Uterus (tissue), 4 donors: Measurements from ENCODE around the gene TMEM156. TPM values are rescaled to one million over a fixed set of nuclear protein-coding genes. Genes with fewer than 3 reads are reported as not detected.

Experiments used
- DNase-seq, 2 donors: peaks; one replicate each; pipeline ENCODE4 v3.0.0-alpha.2; 2019 to 2020
- H3K27ac ChIP-seq, 2 donors: fragments of 200-600 bp; sonication (generic); 1 replicate in 1 of 2; 2 replicates in 1 of 2; pipeline ENCODE4 v1.5.1; 2016 to 2018
- H3K27me3 ChIP-seq, 2 donors: fragments of 200-600 bp; sonication (generic); one replicate each; pipeline ENCODE4 v1.5.1; 2018 to 2019; ENCODE audit warnings: control low read depth in 1 of 2
- H3K36me3 ChIP-seq, 2 donors: fragments of 200-600 bp; sonication (generic); one replicate each; pipeline ENCODE4 v1.5.1; 2019; ENCODE audit warnings: control low read depth in 1 of 2
- H3K4me1 ChIP-seq, 2 donors: fragments of 200-600 bp; sonication (generic); one replicate each; pipeline ENCODE4 v1.5.1; 2018 to 2019; ENCODE audit warnings: control low read depth in 1 of 2
- H3K4me3 ChIP-seq, 2 donors: fragments of 200-600 bp; sonication (generic); 1 replicate in 1 of 2; 2 replicates in 1 of 2; pipeline ENCODE4 v1.5.1; 2018 to 2019; ENCODE audit warnings: mild to moderate bottlenecking in 1 of 2
- H3K9me3 ChIP-seq, 2 donors: fragments of 200-600 bp; sonication (generic); one replicate each; pipeline ENCODE4 v1.5.1; 2019; ENCODE audit warnings: control low read depth in 1 of 2
- POLR2A ChIP-seq, 2 donors: fragments of 450-650 bp; IDR thresholded peaks; one replicate each; pipeline ENCODE4 v1.6.1; 2016; ENCODE audit warnings: antibody characterized with exemption in 2 of 2, mild to moderate bottlenecking in 1 of 2, moderate library complexity in 1 of 2
- intact Hi-C: fragments of 100-400 bp; cut with DNase I; formaldehyde crosslinking; loops from one replicate; pipeline ENCODE4 v1.15.1; 2023; ENCODE audit warnings: low total_unique reads
- total RNA-seq, 4 donors: library from RNA; depleted of rRNA in 3 of 4; stranded (reverse); fragments of >200 nt in 3 of 4; gene quantifications; one replicate each; pipeline versions ENCODE4 v1.1.0 to v1.2.4, GENCODE V29; 2014 to 2023
- TF ChIP-seq, protein P1 (sequence below), 4 experiments: fragments of 200-600 bp in 2 of 4; fragments of 450-650 bp in 2 of 4; sonication (generic) in 2 of 4; IDR thresholded peaks; one replicate each; pipeline ENCODE4 v1.5.1; 2016 to 2019; ENCODE audit warnings: antibody characterized with exemption in 4 of 4, mild to moderate bottlenecking in 2 of 4, moderate library complexity in 1 of 4
- donor health status: DM: yes; HTN: yes; CAD: no.

TMEM156 gene
- total RNA-seq, 4 donors from 2014 or later: 0.37 to 0.41 TPM; not detected in 2

DNA sequence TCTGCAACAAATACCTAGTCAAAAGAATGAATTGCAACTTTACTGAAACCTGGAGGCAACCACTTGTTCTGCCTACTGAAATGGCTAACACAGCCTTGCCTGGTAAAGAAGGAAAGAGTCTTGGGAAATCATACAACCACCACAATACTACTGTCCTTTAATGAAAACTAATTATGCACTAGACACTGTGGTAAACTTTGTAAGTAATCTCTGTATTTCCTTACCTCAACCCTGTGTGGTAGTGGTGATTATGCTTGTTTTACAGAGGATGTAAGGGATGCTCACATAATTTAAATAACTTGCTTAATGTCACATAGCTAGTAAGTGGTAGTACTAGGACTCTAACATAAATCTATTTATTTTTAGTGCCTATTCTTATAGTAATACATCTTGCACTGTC is 44.7 kb downstream of the TMEM156 start:
- intact Hi-C loops: no loop called here

DNA sequence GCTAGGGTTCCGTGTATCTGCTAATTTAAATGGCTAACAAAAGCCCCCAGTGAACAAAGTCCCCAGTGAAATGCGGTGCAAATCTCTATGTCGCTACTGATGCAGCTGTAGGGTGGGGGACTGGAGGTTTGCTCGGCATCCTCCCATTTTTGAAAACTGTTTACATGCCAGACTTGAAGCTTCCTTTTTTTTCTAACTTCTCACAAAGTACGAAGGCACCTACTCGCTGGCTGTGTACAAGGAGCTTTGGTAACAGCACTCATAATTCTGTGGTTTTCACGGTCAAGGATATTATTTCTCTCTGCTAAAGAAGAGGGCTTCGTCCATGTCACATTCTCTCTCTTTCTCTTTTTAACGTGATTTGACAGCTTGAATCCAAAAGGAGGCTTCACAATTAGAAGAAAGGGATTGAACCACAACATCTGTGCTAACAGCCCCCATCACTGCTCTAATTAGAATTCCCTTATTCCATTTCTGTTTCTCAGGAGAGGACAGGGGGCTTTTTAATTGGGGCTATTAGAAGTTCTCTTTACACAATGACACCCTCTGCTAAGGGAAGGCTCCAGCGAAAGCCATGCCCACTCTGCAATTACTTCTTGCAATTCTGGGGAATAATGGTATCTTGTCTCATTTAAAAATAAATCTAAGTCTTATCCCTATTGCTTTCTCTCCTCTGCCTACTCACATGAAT is 46.7 kb downstream of the TMEM156 start:
- Histone ChIP-seq H3K36me3 (no peaks in the 10 kb centered on the region), H3K27me3 (no peaks in the 10 kb centered on the region), H3K4me1 (no peaks in the 10 kb centered on the region), H3K4me3 (no peak overlapping the region), H3K9me3 (no peaks in the 10 kb centered on the region), H3K27ac (no peak overlapping the region)
- TF ChIP-seq POLR2A (IDR thresholded peaks at IDR 0.05): no peak
- TF ChIP-seq, protein P1, sequence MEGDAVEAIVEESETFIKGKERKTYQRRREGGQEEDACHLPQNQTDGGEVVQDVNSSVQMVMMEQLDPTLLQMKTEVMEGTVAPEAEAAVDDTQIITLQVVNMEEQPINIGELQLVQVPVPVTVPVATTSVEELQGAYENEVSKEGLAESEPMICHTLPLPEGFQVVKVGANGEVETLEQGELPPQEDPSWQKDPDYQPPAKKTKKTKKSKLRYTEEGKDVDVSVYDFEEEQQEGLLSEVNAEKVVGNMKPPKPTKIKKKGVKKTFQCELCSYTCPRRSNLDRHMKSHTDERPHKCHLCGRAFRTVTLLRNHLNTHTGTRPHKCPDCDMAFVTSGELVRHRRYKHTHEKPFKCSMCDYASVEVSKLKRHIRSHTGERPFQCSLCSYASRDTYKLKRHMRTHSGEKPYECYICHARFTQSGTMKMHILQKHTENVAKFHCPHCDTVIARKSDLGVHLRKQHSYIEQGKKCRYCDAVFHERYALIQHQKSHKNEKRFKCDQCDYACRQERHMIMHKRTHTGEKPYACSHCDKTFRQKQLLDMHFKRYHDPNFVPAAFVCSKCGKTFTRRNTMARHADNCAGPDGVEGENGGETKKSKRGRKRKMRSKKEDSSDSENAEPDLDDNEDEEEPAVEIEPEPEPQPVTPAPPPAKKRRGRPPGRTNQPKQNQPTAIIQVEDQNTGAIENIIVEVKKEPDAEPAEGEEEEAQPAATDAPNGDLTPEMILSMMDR (IDR thresholded peaks at IDR 0.05): no peak
- intact Hi-C loops: no loop called here
- DNase-seq: no peak

More for the DNA sequence above, 44.7 kb downstream of the TMEM156 start:
- no peaks in the 10 kb centered on the region for H3K4me1 ChIP-seq
- no peak overlapping the region for H3K4me3 ChIP-seq
- no peak overlapping the region for H3K27ac ChIP-seq
- H3K27me3 ChIP-seq: no peaks in the 10 kb centered on the region
- H3K36me3 ChIP-seq: no peaks in the 10 kb centered on the region
- TF ChIP-seq, protein P1 (IDR thresholded peaks at IDR 0.05): no peak
- no peak for TF ChIP-seq POLR2A (IDR thresholded peaks at IDR 0.05)
- no peak for DNase-seq
- H3K9me3 ChIP-seq: no peaks in the 10 kb centered on the region

DNA sequence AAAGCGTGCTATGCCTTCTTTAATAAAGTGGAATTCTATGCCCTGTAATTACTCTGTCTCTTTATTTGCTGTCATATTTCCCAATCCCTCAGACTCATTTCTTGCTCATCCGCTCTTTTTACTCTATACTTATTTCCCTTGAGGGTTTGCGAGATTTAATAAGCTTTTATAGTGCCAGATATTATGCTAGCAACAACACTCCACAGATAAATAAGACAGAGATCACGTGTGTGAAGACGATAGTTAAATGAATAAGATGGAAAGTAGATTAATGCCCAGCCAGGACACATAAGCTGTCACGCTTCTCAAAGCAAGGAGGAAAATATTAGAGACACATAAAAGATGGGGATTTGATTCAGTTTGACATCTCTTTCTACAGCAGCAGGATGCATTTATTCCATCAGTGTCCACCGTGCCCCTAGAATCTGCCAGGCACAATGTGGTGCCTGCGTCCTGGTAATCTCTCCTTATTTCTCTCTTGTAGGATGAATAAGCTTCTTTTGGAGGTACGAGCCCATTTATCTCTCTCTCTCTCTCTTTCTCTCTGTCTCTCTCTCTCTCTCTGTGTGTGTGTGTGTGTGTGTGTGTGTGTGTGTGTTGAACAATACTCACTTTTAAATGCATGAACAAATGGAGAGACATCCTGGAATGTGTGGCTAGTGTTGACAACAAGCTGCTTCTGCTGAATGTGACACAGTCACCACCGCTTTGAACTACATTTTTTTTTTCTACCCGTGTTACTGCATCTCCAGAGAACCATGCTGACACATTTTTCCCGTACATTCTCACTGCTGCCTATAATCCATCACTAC is 48.2 kb downstream of the TMEM156 start:
- Histone ChIP-seq H3K36me3 (no peaks in the 10 kb centered on the region), H3K9me3 (no peaks in the 10 kb centered on the region), H3K27me3 (no peaks in the 10 kb centered on the region), H3K27ac (no peak overlapping the region), H3K4me1 (no peaks in the 10 kb centered on the region), H3K4me3 (no peak overlapping the region)
- no peak for DNase-seq
- TF ChIP-seq POLR2A (IDR thresholded peaks at IDR 0.05): no peak
- TF ChIP-seq, protein P1 (IDR thresholded peaks at IDR 0.05): no peak
- intact Hi-C loops: no loop called here

DNA sequence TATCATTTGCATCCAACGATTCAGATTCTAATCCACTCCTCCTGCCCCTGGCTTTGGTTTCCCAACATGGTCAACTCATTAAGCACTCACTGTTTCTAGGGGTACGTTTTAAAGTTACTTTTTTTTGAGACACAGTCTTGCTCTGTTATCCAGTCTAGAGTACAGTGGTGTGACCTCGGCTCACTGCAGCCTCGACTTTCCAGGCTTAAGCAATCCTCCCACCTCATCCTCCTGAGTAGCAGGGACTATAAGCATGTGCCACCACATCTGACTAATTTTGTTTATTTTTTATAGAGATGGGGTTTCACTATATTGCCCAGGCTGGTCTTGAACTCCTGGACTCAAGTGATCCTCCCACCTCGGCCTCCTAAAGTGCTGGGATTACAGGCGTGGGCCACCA is 48.9 kb downstream of the TMEM156 start:
- H3K4me3 ChIP-seq: no peak overlapping the region
- intact Hi-C loops: no loop called here

More for the DNA sequence above, 48.9 kb downstream of the TMEM156 start:
- no peaks in the 10 kb centered on the region for H3K9me3 ChIP-seq
- H3K27ac ChIP-seq: no peak overlapping the region
- DNase-seq: no peak
- no peaks in the 10 kb centered on the region for H3K4me1 ChIP-seq
- H3K27me3 ChIP-seq: no peaks in the 10 kb centered on the region
- H3K36me3 ChIP-seq: no peaks in the 10 kb centered on the region
- no peak for TF ChIP-seq POLR2A (IDR thresholded peaks at IDR 0.05)
- TF ChIP-seq, protein P1 (IDR thresholded peaks at IDR 0.05): no peak
